ENCODE measurements around the gene HOXB4.

DNA sequence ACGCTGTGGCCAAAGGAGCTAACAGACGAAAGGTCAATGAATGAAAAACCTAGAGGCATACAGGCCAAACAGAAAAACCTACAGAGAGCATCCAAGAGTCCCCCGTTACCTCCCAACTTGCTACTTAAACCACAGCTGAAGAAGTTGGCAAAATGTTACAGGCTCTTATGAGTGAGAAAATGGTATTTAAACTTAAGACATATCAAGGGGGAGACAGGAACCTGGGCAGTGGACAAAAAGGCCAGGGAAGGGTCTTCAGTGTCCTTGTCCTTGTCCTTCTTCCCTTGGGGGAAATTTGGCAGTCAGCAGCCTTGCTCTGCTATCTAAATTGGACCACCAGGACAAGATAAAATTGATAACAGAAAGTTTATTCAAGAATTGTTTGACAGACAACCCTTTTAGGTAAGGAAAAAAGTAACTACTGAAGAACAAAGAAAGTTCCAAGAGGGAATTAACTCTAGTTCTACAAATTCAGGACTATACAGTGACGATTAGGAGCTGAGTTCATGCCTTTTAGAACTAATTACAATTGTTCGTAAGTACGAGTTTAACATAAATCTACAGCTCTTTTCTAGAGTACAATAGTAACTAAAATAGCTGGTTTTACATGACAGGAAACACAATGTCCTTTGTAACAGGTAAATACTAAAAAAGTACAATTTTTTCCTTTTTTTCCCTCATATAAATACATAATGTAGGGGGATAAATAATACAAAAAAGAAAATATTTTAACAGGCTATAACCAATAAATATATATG, 29.4 kb downstream of the HOXB4 start:
- TF ChIP-seq, protein P1, sequence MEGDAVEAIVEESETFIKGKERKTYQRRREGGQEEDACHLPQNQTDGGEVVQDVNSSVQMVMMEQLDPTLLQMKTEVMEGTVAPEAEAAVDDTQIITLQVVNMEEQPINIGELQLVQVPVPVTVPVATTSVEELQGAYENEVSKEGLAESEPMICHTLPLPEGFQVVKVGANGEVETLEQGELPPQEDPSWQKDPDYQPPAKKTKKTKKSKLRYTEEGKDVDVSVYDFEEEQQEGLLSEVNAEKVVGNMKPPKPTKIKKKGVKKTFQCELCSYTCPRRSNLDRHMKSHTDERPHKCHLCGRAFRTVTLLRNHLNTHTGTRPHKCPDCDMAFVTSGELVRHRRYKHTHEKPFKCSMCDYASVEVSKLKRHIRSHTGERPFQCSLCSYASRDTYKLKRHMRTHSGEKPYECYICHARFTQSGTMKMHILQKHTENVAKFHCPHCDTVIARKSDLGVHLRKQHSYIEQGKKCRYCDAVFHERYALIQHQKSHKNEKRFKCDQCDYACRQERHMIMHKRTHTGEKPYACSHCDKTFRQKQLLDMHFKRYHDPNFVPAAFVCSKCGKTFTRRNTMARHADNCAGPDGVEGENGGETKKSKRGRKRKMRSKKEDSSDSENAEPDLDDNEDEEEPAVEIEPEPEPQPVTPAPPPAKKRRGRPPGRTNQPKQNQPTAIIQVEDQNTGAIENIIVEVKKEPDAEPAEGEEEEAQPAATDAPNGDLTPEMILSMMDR (IDR thresholded peaks at IDR 0.05 in 4 of 5, conservative IDR thresholded peaks at IDR 0.05 in 1 of 5): no peak
- TF ChIP-seq POLR2A (IDR thresholded peaks at IDR 0.05): no peak

All from gastrocnemius medialis (tissue), 4 donors.